ENCODE results near the gene RALB. TPM values are rescaled to one million over a fixed set of nuclear protein-coding genes. Genes with fewer than 3 reads are reported as not detected.

RALB gene
- 181 and 182 TPM in 2 replicates for total RNA-seq

- peak; percentile 96 to 99 for DNase-seq (ENCODE audit: low read depth in 2 of 2)
Observed at GRCh38 chr2:120252225-120253020, at the start of gene RALB. Gene RALB (plus strand): TSS chr2:120252852. CDS start chr2:120278665, 25,813 bp downstream.

- DNase-seq (ENCODE audit: low read depth in 2 of 2) = no peak
Observed at GRCh38 chr2:120203251-120204021, 49.2 kb upstream of the RALB start.

GRCh38 chr2:120204022-120204405 lies 48.6 kb upstream of the RALB start:
- no peak for DNase-seq (ENCODE audit: low read depth in 2 of 2)

GRCh38 chr2:120204417-120204816 lies 48.2 kb upstream of the RALB start:
- DNase-seq (ENCODE audit: low read depth in 2 of 2) = no peak

GRCh38 chr2:120204945-120205670 lies 47.5 kb upstream of the RALB start:
- DNase-seq (ENCODE audit: low read depth in 2 of 2) = no peak

GRCh38 chr2:120206022-120206581 lies 46.5 kb upstream of the RALB start:
- DNase-seq (ENCODE audit: low read depth in 2 of 2) = peak in 1 of 2 donors; percentile 13

- DNase-seq (ENCODE audit: low read depth in 2 of 2) = no peak
Observed at GRCh38 chr2:120208381-120209353, 44.0 kb upstream of the RALB start.

- no peak for DNase-seq (ENCODE audit: low read depth in 2 of 2)
Observed at GRCh38 chr2:120209427-120210269, 43.0 kb upstream of the RALB start.

- DNase-seq (ENCODE audit: low read depth in 2 of 2) = peak; percentile 59 to 66
Observed at GRCh38 chr2:120210270-120210693, 42.4 kb upstream of the RALB start.

GRCh38 chr2:120218181-120218580 lies 34.5 kb upstream of the RALB start:
- no peak for DNase-seq (ENCODE audit: low read depth in 2 of 2)

- DNase-seq (ENCODE audit: low read depth in 2 of 2) = no peak
Observed at GRCh38 chr2:120219291-120219690, 33.4 kb upstream of the RALB start.

GRCh38 chr2:120219766-120220165 lies 32.9 kb upstream of the RALB start:
- DNase-seq (ENCODE audit: low read depth in 2 of 2) = no peak

- no peak for DNase-seq (ENCODE audit: low read depth in 2 of 2)
Observed at GRCh38 chr2:120220756-120221155, 31.9 kb upstream of the RALB start.

GRCh38 chr2:120221616-120222015 lies 31.0 kb upstream of the RALB start:
- DNase-seq (ENCODE audit: low read depth in 2 of 2) = no peak

- DNase-seq (ENCODE audit: low read depth in 2 of 2) = no peak
Observed at GRCh38 chr2:120222186-120223033, 30.2 kb upstream of the RALB start.

GRCh38 chr2:120223034-120223912 lies 29.4 kb upstream of the RALB start, which contains the start of gene TMEM185B:
Gene TMEM185B (minus strand): TSS chr2:120223400. CDS start chr2:120222976, 424 bp downstream.
- peak; percentile 43 to 80 for DNase-seq (ENCODE audit: low read depth in 2 of 2)

- no peak for DNase-seq (ENCODE audit: low read depth in 2 of 2)
Observed at GRCh38 chr2:120224256-120224655, 28.4 kb upstream of the RALB start.

All from dermis microvascular lymphatic vessel endothelial cell (primary cell).